T-cell (primary cell): Measurements from ENCODE around the gene DPEP3. TPM values are rescaled to one million over a fixed set of nuclear protein-coding genes. Genes with fewer than 3 reads are reported as not detected.
A peak's percentile ranks its signal among the peaks of the same experiment; 100 is the strongest.

ENCODE experiments used
- ATAC-seq, 4 experiments: fragments of 200-7000 bp in 3 of 4; fragments of 150-1000 bp in 1 of 4; cut with Tn5 transposase; replicated peaks in 1 of 4; 1 replicate in 3 of 4; 2 replicates in 1 of 4; pipeline ENCODE4 v1.10.0; 2021; ENCODE audit warnings: moderate library complexity in 3 of 4, mild to moderate bottlenecking in 2 of 4, moderate number of reproducible peaks in 1 of 4
- CTCF ChIA-PET, 2 donors: fragments of 300-600 bp; sonication (Branson Sonifier 250); formaldehyde crosslinking; loops; one replicate each; lab custom pipeline; 2022; ENCODE audit warnings: antibody characterized with exemption in 2 of 2; lab: Charles Lee
- POLR2A ChIA-PET, 2 donors: fragments of 300-600 bp; sonication (Branson Sonifier 250); formaldehyde crosslinking; loops; one replicate each; lab custom pipeline; 2022; ENCODE audit warnings: antibody characterized with exemption in 2 of 2; lab: Charles Lee
- DNase-seq, 35 experiments: peaks; one replicate each; pipeline versions ENCODE4 v3.0.0 to v3.0.0-alpha.2; 2013 to 2023
- H3K27ac ChIP-seq: one replicate; pipeline ENCODE4 v1.5.1; 2013; ENCODE audit warnings: low read length
- H3K27me3 ChIP-seq, 2 experiments: replicated peaks in 1 of 2; 1 replicate in 1 of 2; 2 replicates in 1 of 2; pipeline versions ENCODE4 v1.6.1 to v1.7.0; 2013; ENCODE audit warnings: low read length in 1 of 2, mixed read lengths in 1 of 2; ENCODE audit not compliant: control insufficient read depth in 2 of 2, insufficient read depth in 2 of 2; ENCODE audit errors: extremely low read depth in 1 of 2
- H3K36me3 ChIP-seq, 2 donors: 1 replicate in 1 of 2; 2 replicates in 1 of 2; pipeline versions ENCODE4 v1.6.1 to v1.7.0; 2013; ENCODE audit warnings: low read length in 1 of 2; ENCODE audit not compliant: control insufficient read depth in 2 of 2, insufficient read depth in 1 of 2; ENCODE audit errors: extremely low read depth in 1 of 2
- H3K4me1 ChIP-seq, 2 experiments: 1 replicate in 1 of 2; 2 replicates in 1 of 2; pipeline versions ENCODE4 v1.6.1 to v1.7.0; 2013; ENCODE audit warnings: low read length in 2 of 2, mixed read lengths in 1 of 2; ENCODE audit not compliant: insufficient read depth in 2 of 2, control insufficient read depth in 1 of 2; ENCODE audit errors: extremely low read depth in 1 of 2
- H3K4me3 ChIP-seq, 2 donors: 1 replicate in 1 of 2; 2 replicates in 1 of 2; pipeline versions ENCODE4 v1.5.1 to v1.7.0; 2013; ENCODE audit warnings: mild to moderate bottlenecking in 2 of 2, low read length in 1 of 2, moderate library complexity in 1 of 2; ENCODE audit not compliant: control insufficient read depth in 1 of 2; ENCODE audit errors: extremely low read depth in 1 of 2
- H3K9me3 ChIP-seq: 2 replicates; pipeline ENCODE4 v1.7.0; 2013
- H3K27ac Mint-ChIP-seq, 2 donors: one replicate each; pipeline ENCODE4 v1.8.0; 2020 to 2021; ENCODE audit warnings: mild to moderate bottlenecking in 2 of 2, mixed read lengths in 2 of 2
- H3K27me3 Mint-ChIP-seq, 2 donors: one replicate each; pipeline ENCODE4 v1.8.0; 2021 to 2022; ENCODE audit warnings: mixed read lengths in 2 of 2
- H3K36me3 Mint-ChIP-seq: one replicate; pipeline ENCODE4 v1.8.0; 2021; ENCODE audit warnings: mixed read lengths
- H3K4me1 Mint-ChIP-seq, 3 donors: one replicate each; pipeline ENCODE4 v1.8.0; 2020 to 2022; ENCODE audit warnings: mixed read lengths in 3 of 3, mild to moderate bottlenecking in 1 of 3
- H3K4me3 Mint-ChIP-seq, 3 donors: one replicate each; pipeline ENCODE4 v1.8.0; 2020 to 2022; ENCODE audit warnings: mild to moderate bottlenecking in 3 of 3, mixed read lengths in 3 of 3, moderate library complexity in 3 of 3
- H3K9me3 Mint-ChIP-seq, 3 donors: one replicate each; pipeline ENCODE4 v1.8.0; 2020 to 2022; ENCODE audit warnings: mixed read lengths in 3 of 3
- WGBS: methylation state at CpG from one replicate; pipeline ENCODE4 v1.1.5; 2013; ENCODE audit warnings: missing lambda C conversion rate; ENCODE audit not compliant: insufficient coverage; 5-methylcytosine and 5-hydroxymethylcytosine counted together
- total RNA-seq, 35 experiments: library from RNA in 6 of 35; stranded (reverse) in 6 of 35; fragments of 120-200 nt in 1 of 35; gene quantifications; one replicate each; pipeline versions ENCODE4 v1.2.1 to v1.2.4 and lab custom pipeline; 2013 to 2026

Gene DPEP3
- total RNA-seq, 5 donors from 2014 or later (not counting 1 experiment from before 2014, with no cell fraction given) = 0.48 to 1.5 (median 1.1) TPM

DNA sequence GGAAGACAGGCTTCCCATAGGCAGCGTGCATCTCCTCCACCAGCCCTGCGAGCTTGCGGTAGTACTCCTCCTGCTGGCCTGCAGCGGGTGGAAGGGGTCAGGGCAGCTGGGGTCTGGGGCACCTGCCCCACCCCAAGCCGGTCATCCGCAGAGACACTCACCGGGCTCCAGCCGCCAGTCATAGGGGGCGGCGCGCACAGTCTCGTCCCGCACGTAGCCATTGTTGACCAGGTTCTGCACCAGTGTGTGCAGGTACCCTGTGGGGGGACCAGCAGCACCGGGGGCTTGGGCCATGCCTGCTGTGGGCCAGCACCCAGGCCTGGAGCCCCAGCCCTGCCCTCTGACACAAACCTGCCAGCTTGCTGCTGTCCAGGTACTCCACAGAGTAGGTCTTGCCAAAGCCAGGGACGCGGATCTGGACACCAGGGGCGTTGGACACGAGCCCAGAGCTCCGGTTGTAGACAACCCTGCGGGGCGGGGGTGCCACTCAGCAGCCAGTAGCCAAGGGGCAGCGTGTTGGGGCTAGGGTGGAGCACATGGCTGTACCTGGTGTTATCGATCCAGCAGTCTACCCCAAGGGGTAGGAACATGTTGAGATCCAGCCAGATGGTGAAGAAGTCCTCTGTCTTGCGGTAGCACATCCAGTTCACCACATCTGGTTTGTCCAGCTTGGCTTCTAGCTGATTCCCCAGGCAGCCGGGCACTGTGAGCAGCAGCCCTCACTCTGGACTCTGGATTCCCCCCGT is 37.6 kb downstream of the DPEP3 start:
- CTCF ChIA-PET = no interaction called here
- POLR2A ChIA-PET = interaction anchor here in 1 of 2 donors (0.6 kb wide), 1 partner anchor 832 kb away, joined by 3 read pairs; no protein-coding TSS in a partner anchor
- Histone ChIP-seq H3K9me3 (no peaks in the 10 kb centered on the region), H3K4me1 (peaks cover 0 to 45% of the 10 kb centered on the region in 2 experiments), H3K27ac (no peak overlapping the region), H3K36me3 (peaks cover 6 to 26% of the 10 kb centered on the region in 2 donors), H3K4me3 (no peak overlapping the region), H3K27me3 (no peaks in the 10 kb centered on the region)
- peaks cover 8% of the 10 kb centered on the region for H3K36me3 Mint-ChIP-seq
- H3K27me3 Mint-ChIP-seq = no peaks in the 10 kb centered on the region
- no peak for DNase-seq
- peak overlapping the region in 1 of 2 donors; percentile 34 for H3K27ac Mint-ChIP-seq
- H3K4me3 Mint-ChIP-seq = no peak overlapping the region
- H3K9me3 Mint-ChIP-seq = no peaks in the 10 kb centered on the region
- H3K4me1 Mint-ChIP-seq = peaks cover 22 to 29% (median 26%) of the 10 kb centered on the region in 3 donors
- WGBS = 95% methylated on average over 26 of the region's 27 CpGs
- ATAC-seq = no peak

DNA sequence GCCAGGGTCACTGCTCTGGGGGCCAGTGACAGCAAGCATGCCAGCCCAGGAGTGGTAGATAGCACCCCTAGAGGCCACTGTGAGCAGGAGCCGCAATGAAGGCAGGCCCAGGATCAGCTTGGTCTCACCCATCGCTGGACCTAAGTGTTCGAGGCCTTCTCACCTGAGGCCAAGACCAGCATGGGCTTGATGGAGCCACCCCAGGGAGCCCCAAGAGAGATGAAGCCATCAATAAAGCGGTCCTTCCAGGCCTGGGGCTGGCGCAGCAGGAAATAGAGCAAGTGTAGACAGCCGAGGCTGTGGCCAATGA is 38.1 kb downstream of the DPEP3 start:
- ChIA-PET CTCF (no interaction called here), POLR2A (interaction anchor here in 1 of 2 donors (0.6 kb wide), 1 partner anchor 831 kb away, joined by 3 read pairs; no protein-coding TSS in a partner anchor)
- H3K9me3 Mint-ChIP-seq = no peaks in the 10 kb centered on the region
- peaks cover 25 to 33% (median 31%) of the 10 kb centered on the region in 3 donors for H3K4me1 Mint-ChIP-seq
- peaks cover 8% of the 10 kb centered on the region for H3K36me3 Mint-ChIP-seq
- WGBS = 87% methylated on average over 4 of the region's 6 CpGs
- no peaks in the 10 kb centered on the region for H3K27me3 Mint-ChIP-seq
- H3K27ac Mint-ChIP-seq = peak overlapping the region; percentile 15 to 28
- H3K4me3 ChIP-seq = no peak overlapping the region
- H3K27ac ChIP-seq = no peak overlapping the region
- peaks cover 4 to 49% of the 10 kb centered on the region in 2 experiments for H3K4me1 ChIP-seq
- H3K9me3 ChIP-seq = no peaks in the 10 kb centered on the region
- no peak overlapping the region for H3K4me3 Mint-ChIP-seq
- DNase-seq = peak in 10 of 35 experiments; percentile 15 to 47 (median 20)
- ATAC-seq = peak; percentile 35 to 51 (median 42)
- H3K36me3 ChIP-seq = peaks cover 6 to 20% of the 10 kb centered on the region in 2 donors
- no peaks in the 10 kb centered on the region for H3K27me3 ChIP-seq

DNA sequence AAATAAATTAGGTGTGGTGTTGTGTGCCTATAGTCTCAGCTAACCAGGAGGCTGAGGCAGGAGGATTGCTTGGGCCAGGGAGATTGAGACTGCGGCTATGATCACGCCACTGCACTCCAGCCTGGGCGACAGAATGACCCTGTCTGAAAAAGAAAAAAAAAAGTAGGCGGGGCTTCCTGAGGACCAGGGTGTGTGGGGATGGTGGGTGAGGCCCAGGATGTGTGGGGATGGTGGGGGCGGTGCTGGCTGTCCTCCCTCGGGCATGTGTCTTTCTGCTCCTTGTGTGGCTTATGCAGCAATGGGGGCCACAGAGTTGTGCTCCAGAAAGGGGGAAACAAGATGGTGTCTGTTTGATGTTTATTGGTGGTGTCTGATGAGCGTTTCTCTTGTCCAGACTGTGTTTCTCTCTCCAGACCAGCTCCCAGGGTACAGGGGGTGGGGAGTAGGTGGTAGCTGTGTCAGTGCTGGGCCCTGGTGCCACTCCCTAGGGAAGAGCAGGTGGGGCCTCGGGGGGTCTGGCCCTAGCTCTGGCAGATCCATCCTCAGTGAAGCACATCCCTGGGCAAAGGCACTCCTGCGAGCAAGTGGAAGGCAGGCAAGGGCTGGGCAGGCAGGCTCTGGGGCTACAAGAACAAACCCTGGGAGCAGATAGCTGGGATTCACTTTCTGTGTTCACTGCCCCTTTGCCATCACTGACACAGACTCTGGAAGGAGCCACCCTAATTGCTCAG is 38.7 kb downstream of the DPEP3 start:
- WGBS = 91% methylated on average over 9 of the region's 9 CpGs
- CTCF ChIA-PET = interaction anchor here in 1 of 2 donors (0.5 kb wide), 1 partner anchor 83 kb away, joined by 4 read pairs; no protein-coding TSS in a partner anchor
- DNase-seq = no peak
- H3K36me3 Mint-ChIP-seq = peaks cover 8% of the 10 kb centered on the region
- H3K27ac Mint-ChIP-seq = peak overlapping the region; percentile 72 to 80
- H3K27me3 ChIP-seq = no peaks in the 10 kb centered on the region
- H3K4me3 ChIP-seq = no peak overlapping the region
- no peaks in the 10 kb centered on the region for H3K27me3 Mint-ChIP-seq
- H3K27ac ChIP-seq = peak overlapping the region; percentile 18
- H3K9me3 ChIP-seq = no peaks in the 10 kb centered on the region
- no peak for ATAC-seq
- H3K9me3 Mint-ChIP-seq = no peaks in the 10 kb centered on the region
- peak overlapping the region in 1 of 3 donors; percentile 15 for H3K4me3 Mint-ChIP-seq
- H3K4me1 Mint-ChIP-seq = peaks cover 30 to 38% (median 37%) of the 10 kb centered on the region in 3 donors
- H3K4me1 ChIP-seq = peaks cover 6 to 53% of the 10 kb centered on the region in 2 experiments
- POLR2A ChIA-PET = interaction anchor here in 1 of 2 donors (0.6 kb wide), 2 partner anchors 75 to 831 kb away, joined by 3 to 4 read pairs; no protein-coding TSS in a partner anchor
- H3K36me3 ChIP-seq = peaks cover 6 to 16% of the 10 kb centered on the region in 2 donors

DNA sequence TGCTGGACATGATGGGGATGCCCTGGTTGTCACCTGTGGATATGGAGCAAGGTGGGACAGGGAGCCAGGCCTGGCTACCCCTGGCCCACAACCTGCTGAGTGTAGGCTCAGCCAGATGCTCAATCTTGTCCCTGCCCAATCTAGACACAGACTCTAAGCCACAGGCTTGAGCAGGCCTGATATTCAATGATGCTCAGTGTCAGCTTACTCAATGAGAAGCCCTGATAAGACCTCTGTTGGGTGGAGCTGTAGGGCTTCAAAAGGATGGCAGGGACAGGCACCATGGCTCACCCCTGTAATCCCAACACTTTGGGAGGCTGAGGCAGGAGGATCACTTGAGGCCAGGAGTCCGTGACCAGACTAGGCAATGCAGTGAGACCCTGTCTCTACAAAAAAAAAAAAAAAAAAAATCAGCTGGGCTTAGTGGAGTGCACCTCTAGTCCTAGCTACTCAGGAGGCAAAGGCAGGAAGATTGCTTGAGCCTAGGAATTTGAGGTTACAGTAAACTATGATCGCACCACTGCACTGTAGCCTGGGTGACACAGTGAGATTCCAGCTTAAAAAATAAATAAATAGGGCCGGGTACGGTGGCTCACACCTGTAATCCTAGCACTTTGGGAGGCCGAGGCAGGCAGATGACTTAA is 39.7 kb downstream of the DPEP3 start:
- Mint-ChIP-seq H3K36me3 (peaks cover 6% of the 10 kb centered on the region), H3K27me3 (no peaks in the 10 kb centered on the region), H3K9me3 (no peaks in the 10 kb centered on the region), H3K4me3 (peak overlapping the region in 2 of 3 donors; percentile 29 to 72), H3K4me1 (peaks cover 31 to 41% (median 41%) of the 10 kb centered on the region in 3 donors), H3K27ac (peak overlapping the region; percentile 86 to 91)
- POLR2A ChIA-PET = interaction anchor here (0.6 kb wide), 2 partner anchors 66 to 899 kb away, joined by 4 to 6 read pairs; no protein-coding TSS in a partner anchor
- ATAC-seq (no peak), DNase-seq (no peak)
- Histone ChIP-seq H3K9me3 (no peaks in the 10 kb centered on the region), H3K27ac (peak overlapping the region; percentile 45), H3K4me1 (peaks cover 6 to 54% of the 10 kb centered on the region in 2 experiments), H3K27me3 (no peaks in the 10 kb centered on the region), H3K4me3 (no peak overlapping the region), H3K36me3 (peaks cover 0 to 6% of the 10 kb centered on the region in 2 donors)
- WGBS = 95% methylated on average over 4 of the region's 5 CpGs
- CTCF ChIA-PET = interaction anchor here (0.5 to 0.6 kb wide), 6 partner anchors 17 to 1398 kb away, joined by 3 to 9 read pairs (median 4); no protein-coding TSS in a partner anchor

DNA sequence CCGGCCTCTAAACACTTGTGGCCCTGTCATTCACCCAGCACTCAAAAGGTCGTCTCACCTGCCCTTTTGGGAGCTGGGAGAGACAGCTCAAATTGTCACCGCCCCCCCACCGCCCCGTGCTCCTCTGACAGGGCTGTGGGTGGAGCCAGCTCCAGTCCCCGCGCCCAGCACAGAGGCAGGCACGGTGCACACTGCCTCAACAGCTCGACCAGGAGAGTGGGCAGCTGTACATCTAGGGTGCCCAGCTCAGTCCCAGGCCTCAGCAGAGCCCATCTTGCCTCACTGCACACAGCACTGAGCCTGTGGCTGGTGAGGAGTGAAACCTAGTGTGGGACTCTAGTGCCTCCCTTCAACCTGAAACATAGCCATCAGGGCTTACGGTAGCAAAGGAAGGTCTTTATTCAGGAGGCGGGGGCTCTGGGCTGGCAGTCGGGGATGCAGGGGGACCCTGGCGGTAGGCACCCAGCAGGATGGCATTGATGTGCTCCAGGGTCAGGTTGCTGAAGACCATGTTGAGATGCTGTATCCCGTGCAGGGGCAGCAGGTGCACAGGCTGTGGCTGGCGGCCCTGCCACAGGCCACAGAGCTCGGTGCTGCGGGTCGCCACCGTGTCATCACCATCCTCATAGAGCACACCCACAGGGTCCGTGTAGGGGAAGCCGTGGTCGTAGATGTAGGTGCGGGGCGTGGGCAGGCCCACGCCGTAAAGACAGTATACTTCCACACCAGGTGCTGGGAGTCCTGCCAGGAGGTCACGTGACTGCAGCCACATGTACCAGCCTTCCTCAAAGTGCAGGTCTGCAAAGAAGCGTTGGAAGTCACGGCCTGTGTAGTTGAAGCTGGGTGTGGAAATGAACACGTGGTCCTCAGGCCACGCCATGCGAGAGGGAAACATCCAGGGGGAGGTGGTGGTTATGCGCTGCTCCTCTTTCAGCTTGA is 40.5 kb downstream of the DPEP3 start:
- H3K4me3 ChIP-seq = no peak overlapping the region
- peak in 23 of 35 experiments; percentile 16 to 59 (median 26) for DNase-seq
- H3K4me1 Mint-ChIP-seq = peaks cover 38 to 49% (median 49%) of the 10 kb centered on the region in 3 donors
- peaks cover 11% of the 10 kb centered on the region for H3K36me3 Mint-ChIP-seq
- peaks cover 6 to 62% of the 10 kb centered on the region in 2 experiments for H3K4me1 ChIP-seq
- ChIA-PET POLR2A (interaction anchor here (0.6 to 0.7 kb wide), 2 partner anchors 67 to 1824 kb away, joined by 3 to 6 read pairs; no protein-coding TSS in a partner anchor), CTCF (interaction anchor here (0.5 to 0.6 kb wide), 4 partner anchors 51 to 418 kb away, joined by 3 to 7 read pairs (median 4); no protein-coding TSS in a partner anchor)
- peaks cover 0 to 7% of the 10 kb centered on the region in 2 donors for H3K36me3 ChIP-seq
- ATAC-seq = no peak
- no peaks in the 10 kb centered on the region for H3K9me3 ChIP-seq
- no peaks in the 10 kb centered on the region for H3K9me3 Mint-ChIP-seq
- peak overlapping the region; percentile 45 for H3K27ac ChIP-seq
- peak overlapping the region; percentile 86 to 91 for H3K27ac Mint-ChIP-seq
- no peaks in the 10 kb centered on the region for H3K27me3 Mint-ChIP-seq
- peak overlapping the region; percentile 29 to 72 (median 50) for H3K4me3 Mint-ChIP-seq
- H3K27me3 ChIP-seq = no peaks in the 10 kb centered on the region
- WGBS = 50% methylated on average over 17 of the region's 33 CpGs
